C4-2B (cell line): ENCODE measurements around the gene DNAL4.

Experiments used
- ZFX ChIP-seq: fragments of 450-650 bp; IDR thresholded peaks from 2 replicates; pipeline ENCODE4 v1.6.1; 2017
- TF ChIP-seq, protein P1 (sequence below): fragments of 450-650 bp; conservative IDR thresholded peaks from 2 replicates; pipeline ENCODE4 v1.5.1; 2017; ENCODE audit warnings: mild to moderate bottlenecking

DNA sequence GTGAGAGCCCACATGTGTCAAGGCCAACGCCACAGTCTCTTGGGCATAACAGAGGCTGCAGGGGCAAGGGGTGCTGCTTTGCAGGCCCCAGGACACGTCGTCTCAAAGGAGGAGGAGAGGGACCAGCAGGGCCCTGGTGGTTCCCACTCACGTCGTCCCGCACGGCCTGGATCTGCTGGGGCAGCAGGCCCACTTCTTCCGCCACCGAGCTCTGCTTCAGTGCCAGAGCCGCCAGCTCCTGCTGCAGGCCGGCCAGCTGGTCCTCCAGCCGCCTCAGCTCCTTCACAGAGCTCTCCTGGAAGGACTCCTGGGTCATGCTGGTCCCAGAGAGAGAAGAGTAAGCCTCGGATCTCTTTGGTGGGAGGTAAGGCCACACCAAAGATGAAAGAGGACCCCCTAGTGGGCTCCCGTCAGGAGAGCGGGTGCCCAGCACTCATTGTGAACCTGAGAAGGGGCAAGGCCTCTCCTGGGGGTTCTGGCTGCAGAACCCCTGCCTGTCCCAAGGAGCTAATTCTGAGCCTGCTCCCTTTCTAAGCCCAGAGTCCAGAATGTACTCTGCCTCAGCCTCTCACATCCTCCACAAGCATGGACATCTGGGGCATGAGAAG, 53.7 kb downstream of the DNAL4 start:
- TF ChIP-seq, protein P1, sequence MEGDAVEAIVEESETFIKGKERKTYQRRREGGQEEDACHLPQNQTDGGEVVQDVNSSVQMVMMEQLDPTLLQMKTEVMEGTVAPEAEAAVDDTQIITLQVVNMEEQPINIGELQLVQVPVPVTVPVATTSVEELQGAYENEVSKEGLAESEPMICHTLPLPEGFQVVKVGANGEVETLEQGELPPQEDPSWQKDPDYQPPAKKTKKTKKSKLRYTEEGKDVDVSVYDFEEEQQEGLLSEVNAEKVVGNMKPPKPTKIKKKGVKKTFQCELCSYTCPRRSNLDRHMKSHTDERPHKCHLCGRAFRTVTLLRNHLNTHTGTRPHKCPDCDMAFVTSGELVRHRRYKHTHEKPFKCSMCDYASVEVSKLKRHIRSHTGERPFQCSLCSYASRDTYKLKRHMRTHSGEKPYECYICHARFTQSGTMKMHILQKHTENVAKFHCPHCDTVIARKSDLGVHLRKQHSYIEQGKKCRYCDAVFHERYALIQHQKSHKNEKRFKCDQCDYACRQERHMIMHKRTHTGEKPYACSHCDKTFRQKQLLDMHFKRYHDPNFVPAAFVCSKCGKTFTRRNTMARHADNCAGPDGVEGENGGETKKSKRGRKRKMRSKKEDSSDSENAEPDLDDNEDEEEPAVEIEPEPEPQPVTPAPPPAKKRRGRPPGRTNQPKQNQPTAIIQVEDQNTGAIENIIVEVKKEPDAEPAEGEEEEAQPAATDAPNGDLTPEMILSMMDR = no peak
- no peak for TF ChIP-seq ZFX
